ENCODE data around the gene HPSE2. TPM values are rescaled to one million over a fixed set of nuclear protein-coding genes. Genes with fewer than 3 reads are reported as not detected.
"Not testable (repeated sequence)": the region's sequence is repeated elsewhere in the genome, so short reads cannot be mapped to it uniquely, and the experiment has no call there.

Gene HPSE2
- total and polyA plus RNA-seq, 5 experiments from 2014 or later = 0.07 TPM; not detected in 4

DNA sequence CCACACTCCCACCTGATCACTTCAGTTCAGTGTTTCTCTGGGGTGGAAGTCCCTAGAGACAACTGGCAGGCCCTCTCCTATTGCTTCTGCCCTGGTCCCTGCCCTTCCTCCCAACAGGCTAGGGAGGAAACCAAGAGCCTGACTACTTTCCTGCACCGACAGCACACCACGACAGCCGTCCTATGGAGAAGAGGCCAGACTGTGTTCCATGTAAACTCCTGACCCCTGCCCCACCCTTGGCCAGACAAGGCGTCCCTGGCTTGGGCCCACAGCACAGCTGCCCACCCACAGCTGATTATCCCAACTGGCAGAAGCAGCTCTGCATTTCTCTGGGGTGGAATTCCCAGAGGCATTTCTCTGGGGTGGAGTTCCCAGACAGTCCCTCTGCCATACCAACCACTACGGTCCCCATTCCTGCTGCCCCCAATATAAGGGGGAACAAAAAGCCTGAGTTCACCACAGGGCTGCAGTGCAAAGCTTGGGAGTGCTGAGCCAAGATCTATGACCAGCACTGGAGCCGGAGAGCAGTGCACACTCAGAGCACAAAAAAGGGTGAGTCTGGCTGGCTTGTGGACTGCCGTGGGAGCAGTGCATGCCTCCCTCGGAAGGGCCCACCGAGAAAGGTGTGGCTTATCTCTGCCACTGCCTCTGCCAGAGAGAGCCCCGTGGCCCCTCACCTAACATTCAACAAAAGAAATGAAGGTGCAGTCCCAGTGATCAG is 193.4 kb downstream of the HPSE2 start:
- H3K4me1 Mint-ChIP-seq = no peaks in the 10 kb centered on the region
- H3K4me3 Mint-ChIP-seq = no peak overlapping the region
- POLR2A ChIA-PET = no interaction called here
- peaks cover 0 to under 1% (median 0%) of the 10 kb centered on the region in 5 donors for H3K27me3 Mint-ChIP-seq
- DNase-seq (no peak), ATAC-seq (no peak)
- no peak overlapping the region for H3K27ac Mint-ChIP-seq
- peaks cover 8 to 42% (median 26%) of the 10 kb centered on the region in 9 donors for H3K9me3 Mint-ChIP-seq
- H3K36me3 Mint-ChIP-seq = no peaks in the 10 kb centered on the region

- DNase-seq (no peak), ATAC-seq (no peak)
- H3K4me1 Mint-ChIP-seq = no peaks in the 10 kb centered on the region
- no peaks in the 10 kb centered on the region for H3K36me3 Mint-ChIP-seq
- POLR2A ChIA-PET = interaction anchor here (0.7 kb wide), 1 partner anchor 31 kb away, joined by 3 read pairs; no protein-coding TSS in a partner anchor
- no peaks in the 10 kb centered on the region for H3K27me3 Mint-ChIP-seq
- H3K27ac Mint-ChIP-seq = no peak overlapping the region
- no peak overlapping the region for H3K4me3 Mint-ChIP-seq
- H3K9me3 Mint-ChIP-seq = peaks cover 8 to 37% (median 22%) of the 10 kb centered on the region in 9 donors
These were observed 194.2 kb downstream of the HPSE2 start for GRCh38 chr10:99041468-99041867.

DNA sequence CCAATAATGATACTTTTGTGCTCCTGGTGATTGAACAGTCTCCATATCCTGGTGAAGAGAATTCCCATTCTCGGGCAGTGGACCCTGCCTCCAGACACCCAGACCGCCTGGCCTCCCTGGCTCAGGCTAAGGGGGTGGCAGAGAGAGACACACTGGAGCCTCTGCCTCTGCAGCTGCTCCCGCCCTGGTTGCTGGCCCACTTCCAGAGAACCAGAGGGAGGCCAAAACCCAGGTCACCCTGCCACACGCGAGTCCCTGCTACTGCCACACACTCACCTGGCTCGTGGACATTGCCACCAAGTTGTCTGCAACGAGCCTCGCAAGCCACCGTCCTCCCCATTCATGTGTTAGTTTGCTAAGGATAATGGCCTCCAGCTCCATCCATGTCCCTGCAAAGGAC is 221.8 kb downstream of the HPSE2 start:
- H3K27ac Mint-ChIP-seq = no peak overlapping the region
- POLR2A ChIA-PET = no interaction called here
- DNase-seq (no peak), ATAC-seq (no peak)
- H3K4me3 Mint-ChIP-seq = no peak overlapping the region
- H3K9me3 Mint-ChIP-seq = peaks cover 0 to 7% (median 0%) of the 10 kb centered on the region in 9 donors
- H3K27me3 Mint-ChIP-seq = peaks cover 0 to 2% (median 0%) of the 10 kb centered on the region in 5 donors
- no peaks in the 10 kb centered on the region for H3K4me1 Mint-ChIP-seq
- H3K36me3 Mint-ChIP-seq = no peaks in the 10 kb centered on the region

GRCh38 chr10:99010286-99010685 is 225.4 kb downstream of the HPSE2 start:
- no peak overlapping the region for H3K4me3 Mint-ChIP-seq

DNA sequence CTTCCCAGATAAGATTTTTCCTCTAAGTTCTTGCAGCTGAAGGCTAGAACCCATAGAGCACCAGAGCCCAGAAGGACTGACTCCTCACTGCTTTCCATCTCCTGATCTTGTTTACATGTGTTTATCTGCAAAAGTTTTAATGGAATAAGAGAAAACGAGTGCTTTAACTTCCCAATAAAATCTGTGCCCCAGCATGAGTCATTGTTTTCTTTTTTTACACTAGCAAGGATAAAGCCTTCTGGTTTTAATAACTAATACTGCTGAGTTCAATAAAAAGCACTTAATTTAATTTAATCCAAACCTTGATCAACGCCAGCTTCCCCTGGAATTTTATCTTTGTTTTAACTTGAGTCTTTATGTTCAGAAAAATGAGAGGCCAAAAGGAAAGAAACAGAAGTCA is 227.6 kb downstream of the HPSE2 start:
- H3K27ac Mint-ChIP-seq = no peak overlapping the region
- DNase-seq (no peak), ATAC-seq (no peak)
- H3K36me3 Mint-ChIP-seq = peaks cover 0 to 20% (median 0%) of the 10 kb centered on the region in 3 donors
- H3K4me3 Mint-ChIP-seq = no peak overlapping the region
- no peaks in the 10 kb centered on the region for H3K4me1 Mint-ChIP-seq
- peaks cover 7 to 31% (median 22%) of the 10 kb centered on the region in 9 donors for H3K9me3 Mint-ChIP-seq
- H3K27me3 Mint-ChIP-seq = peaks cover 0 to 6% (median 0%) of the 10 kb centered on the region in 5 donors
- POLR2A ChIA-PET = no interaction called here

More at GRCh38 chr10:99010286-99010685, 225.4 kb downstream of the HPSE2 start:
- Mint-ChIP-seq H3K36me3 (peaks cover 0 to 8% (median 0%) of the 10 kb centered on the region in 3 donors), H3K4me1 (no peaks in the 10 kb centered on the region), H3K27me3 (peaks cover 0 to 6% (median 1%) of the 10 kb centered on the region in 5 donors), H3K27ac (no peak overlapping the region), H3K9me3 (peaks cover 0 to 15% (median 8%) of the 10 kb centered on the region in 9 donors)
- ATAC-seq (no peak), DNase-seq (no peak)
- POLR2A ChIA-PET = no interaction called here

GRCh38 chr10:99007457-99007856 is 228.2 kb downstream of the HPSE2 start:
- Mint-ChIP-seq H3K4me3 (no peak overlapping the region), H3K27me3 (peaks cover 0 to 6% (median 0%) of the 10 kb centered on the region in 5 donors), H3K4me1 (no peaks in the 10 kb centered on the region), H3K27ac (no peak overlapping the region), H3K9me3 (peaks cover 10 to 34% (median 22%) of the 10 kb centered on the region in 9 donors), H3K36me3 (peaks cover 0 to 23% (median 0%) of the 10 kb centered on the region in 3 donors)
- POLR2A ChIA-PET = no interaction called here
- ATAC-seq = no peak
- no peak for DNase-seq

GRCh38 chr10:99005254-99005653 is 230.4 kb downstream of the HPSE2 start:
- no peaks in the 10 kb centered on the region for H3K4me1 Mint-ChIP-seq
- H3K36me3 Mint-ChIP-seq = peaks cover 0 to 23% (median 0%) of the 10 kb centered on the region in 3 donors
- H3K27ac Mint-ChIP-seq = no peak overlapping the region
- no peak for ATAC-seq
- peaks cover 0 to 6% (median 0%) of the 10 kb centered on the region in 5 donors for H3K27me3 Mint-ChIP-seq
- no peak for DNase-seq
- peaks cover 10 to 34% (median 22%) of the 10 kb centered on the region in 9 donors for H3K9me3 Mint-ChIP-seq
- no peak overlapping the region for H3K4me3 Mint-ChIP-seq
- POLR2A ChIA-PET = no interaction called here

DNA sequence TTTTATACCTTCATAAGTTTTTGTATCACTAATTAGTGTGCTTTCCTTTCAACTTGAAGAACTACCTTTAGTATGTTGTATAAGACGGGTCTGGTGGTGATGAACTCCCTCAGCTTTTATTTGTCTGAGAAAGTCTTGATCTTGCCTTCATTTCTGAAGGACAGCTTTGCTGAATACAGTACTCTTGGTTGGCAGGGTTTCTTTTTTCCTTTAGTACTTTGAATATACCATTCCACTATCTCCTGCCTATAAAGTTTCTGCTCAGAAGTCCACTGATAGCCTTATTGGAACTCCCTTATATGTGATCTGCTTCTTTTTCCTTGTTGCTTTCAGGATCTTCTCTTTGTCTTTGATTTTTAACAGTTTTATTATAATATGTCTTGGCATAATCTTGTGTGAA is 230.9 kb downstream of the HPSE2 start:
- Mint-ChIP-seq H3K27me3 (peaks cover 0 to 6% (median 0%) of the 10 kb centered on the region in 5 donors), H3K9me3 (peaks cover 10 to 34% (median 22%) of the 10 kb centered on the region in 9 donors), H3K27ac (no peak overlapping the region), H3K4me1 (no peaks in the 10 kb centered on the region), H3K4me3 (no peak overlapping the region), H3K36me3 (peaks cover 0 to 23% (median 0%) of the 10 kb centered on the region in 3 donors)
- POLR2A ChIA-PET = no interaction called here
- ATAC-seq (no peak), DNase-seq (no peak)

GRCh38 chr10:99002392-99002791 is 233.3 kb downstream of the HPSE2 start:
- H3K4me3 Mint-ChIP-seq = no peak overlapping the region
- no peak for DNase-seq
- no peaks in the 10 kb centered on the region for H3K4me1 Mint-ChIP-seq
- no peaks in the 10 kb centered on the region for H3K27me3 Mint-ChIP-seq
- POLR2A ChIA-PET = no interaction called here
- no peak for ATAC-seq
- no peak overlapping the region for H3K27ac Mint-ChIP-seq
- peaks cover 0 to 23% (median 0%) of the 10 kb centered on the region in 3 donors for H3K36me3 Mint-ChIP-seq
- peaks cover 10 to 34% (median 16%) of the 10 kb centered on the region in 9 donors for H3K9me3 Mint-ChIP-seq

GRCh38 chr10:98997596-98997995 is 238.1 kb downstream of the HPSE2 start:
- Mint-ChIP-seq H3K4me3 (no peak overlapping the region), H3K27me3 (no peaks in the 10 kb centered on the region), H3K27ac (no peak overlapping the region), H3K4me1 (no peaks in the 10 kb centered on the region), H3K9me3 (peaks cover 0 to 7% (median 2%) of the 10 kb centered on the region in 9 donors), H3K36me3 (no peaks in the 10 kb centered on the region)
- ATAC-seq = no peak
- POLR2A ChIA-PET = no interaction called here
- no peak for DNase-seq

GRCh38 chr10:98994030-98994429 is 241.6 kb downstream of the HPSE2 start:
- POLR2A ChIA-PET = no interaction called here
- Mint-ChIP-seq H3K27ac (no peak overlapping the region), H3K4me1 (no peaks in the 10 kb centered on the region), H3K36me3 (no peaks in the 10 kb centered on the region), H3K4me3 (no peak overlapping the region), H3K9me3 (peaks cover 0 to 7% (median 2%) of the 10 kb centered on the region in 9 donors), H3K27me3 (no peaks in the 10 kb centered on the region)
- no peak for DNase-seq
- no peak for ATAC-seq

DNA sequence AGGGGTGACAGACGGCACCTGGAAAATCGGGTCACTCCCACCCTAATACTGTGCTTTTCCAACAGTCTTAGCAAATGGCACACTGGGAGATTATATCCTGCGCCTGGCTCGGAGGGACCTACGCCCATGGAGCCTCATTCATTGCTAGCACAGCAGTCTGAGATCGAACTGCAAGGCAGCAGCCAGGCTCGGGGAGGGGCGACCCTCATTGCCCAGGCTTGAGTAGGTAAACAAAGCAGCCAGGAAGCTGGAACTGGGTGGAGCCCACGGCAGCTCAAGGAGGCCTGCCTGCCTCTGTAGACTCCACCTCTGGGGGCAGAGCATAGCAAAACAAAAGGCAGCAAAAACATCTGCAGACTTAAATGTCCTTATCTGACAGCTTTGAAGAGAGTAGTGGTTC is 251.9 kb downstream of the HPSE2 start:
- not testable (repeated sequence) for H3K4me1 Mint-ChIP-seq, H3K27ac Mint-ChIP-seq, H3K27me3 Mint-ChIP-seq

DNA sequence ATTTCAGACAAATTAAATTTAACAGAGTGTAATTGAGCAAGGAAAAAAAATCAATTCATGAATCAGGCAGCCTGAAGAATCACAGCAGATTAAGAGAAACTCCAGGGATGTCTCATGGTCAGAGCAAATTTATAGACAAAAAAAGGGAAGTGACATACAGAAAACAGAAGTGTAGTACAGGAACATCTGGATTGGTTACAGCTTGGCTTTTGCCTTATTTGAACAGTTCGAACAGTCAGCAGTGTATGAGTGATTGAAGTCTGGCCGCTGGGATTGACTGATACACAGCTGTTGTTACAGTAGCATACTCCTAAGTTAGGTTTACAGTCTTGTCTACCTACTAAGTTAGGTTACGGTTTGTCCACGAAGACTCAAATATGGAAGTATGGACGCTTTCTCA is 255.3 kb downstream of the HPSE2 start:
- no peak for ATAC-seq
- no peak for DNase-seq
- POLR2A ChIA-PET = no interaction called here
- peaks cover 0 to 10% (median 1%) of the 10 kb centered on the region in 5 donors for H3K27me3 Mint-ChIP-seq
- H3K9me3 Mint-ChIP-seq = peaks cover 0 to 11% (median 4%) of the 10 kb centered on the region in 9 donors
- no peak overlapping the region for H3K27ac Mint-ChIP-seq
- H3K4me3 Mint-ChIP-seq = no peak overlapping the region
- no peaks in the 10 kb centered on the region for H3K36me3 Mint-ChIP-seq
- no peaks in the 10 kb centered on the region for H3K4me1 Mint-ChIP-seq

More for the DNA sequence above, 251.9 kb downstream of the HPSE2 start:
- H3K36me3 Mint-ChIP-seq, DNase-seq, POLR2A ChIA-PET, H3K9me3 Mint-ChIP-seq, ATAC-seq, H3K4me3 Mint-ChIP-seq: not testable (repeated sequence)
